Measurements from ENCODE around the gene DTD2.
A peak's percentile ranks its signal among the peaks of the same experiment; 100 is the strongest.

Gene DTD2

DNA sequence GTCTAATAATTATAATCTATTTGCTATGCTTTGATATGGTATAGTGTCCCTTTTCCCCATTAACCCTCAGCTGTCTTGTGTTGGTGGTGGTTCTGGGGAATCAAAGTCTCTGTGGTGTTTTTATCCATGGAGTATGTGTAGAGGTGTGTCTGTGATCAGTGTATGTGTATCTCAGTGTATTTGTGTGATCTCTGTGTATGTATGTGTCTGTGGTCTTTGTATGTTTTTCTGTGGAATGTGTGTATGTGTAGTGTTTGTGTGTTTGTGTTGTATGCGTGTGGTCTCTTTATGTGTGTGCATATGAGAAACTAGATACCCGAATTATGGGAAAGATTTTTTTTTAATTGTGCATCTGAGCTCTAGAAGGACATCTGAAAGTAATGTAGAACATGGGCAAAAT is 29.5 kb upstream of the DTD2 start:
- DNase-seq (ENCODE audit: low read depth in 2 of 2), result no peak
- H3K4me3 ChIP-seq (replicated peaks in 1 of 2; ENCODE audit: low read depth in 2 of 2, low read length in 2 of 2), result no peak overlapping the region
- TF ChIP-seq CTCF (IDR thresholded peaks at IDR 0.05; ENCODE audit: low read depth, low read length), result no peak

DNA sequence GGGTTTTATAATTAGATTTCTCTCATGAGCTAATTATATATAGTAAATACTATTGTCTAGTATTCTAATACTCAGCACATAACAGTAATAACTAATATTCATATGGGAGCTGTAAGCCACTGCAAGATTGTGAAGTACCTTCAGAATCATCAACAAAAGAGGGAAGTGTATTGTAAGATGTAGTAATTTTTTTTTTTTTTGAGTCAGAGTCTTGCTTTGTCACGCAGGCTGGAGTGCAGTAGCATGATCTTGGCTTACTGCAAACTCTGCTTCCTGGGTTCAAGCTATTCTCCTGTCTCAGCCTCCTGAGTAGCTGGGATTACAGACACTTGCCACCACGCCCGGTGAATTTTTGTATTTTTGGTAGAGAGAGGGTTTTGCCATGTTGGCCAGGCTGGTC is 27.4 kb upstream of the DTD2 start:
- no peak for TF ChIP-seq CTCF (IDR thresholded peaks at IDR 0.05; ENCODE audit: low read depth, low read length)
- no peak overlapping the region for H3K4me3 ChIP-seq (replicated peaks in 1 of 2; ENCODE audit: low read depth in 2 of 2, low read length in 2 of 2)
- no peak for DNase-seq (ENCODE audit: low read depth in 2 of 2)

DNA sequence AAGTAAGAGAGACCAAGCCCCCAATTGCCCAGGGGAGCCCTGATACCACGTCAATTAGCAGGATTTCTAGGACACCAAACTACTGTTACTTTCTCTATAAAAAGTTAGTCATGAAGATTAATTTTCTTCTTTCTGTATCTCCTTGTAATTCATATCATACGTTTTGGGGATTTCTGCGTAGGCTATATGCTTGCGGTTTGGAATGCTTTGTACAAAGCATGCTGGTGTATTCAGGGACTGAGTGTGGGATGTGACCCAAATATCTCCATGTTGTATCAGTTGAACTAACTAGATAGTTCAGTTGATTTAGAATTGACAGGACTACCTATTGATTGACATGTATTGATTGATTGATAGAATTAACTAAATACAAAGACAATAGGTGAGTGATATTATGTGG is 22.9 kb upstream of the DTD2 start:
- H3K4me3 ChIP-seq (replicated peaks in 1 of 2; ENCODE audit: low read depth in 2 of 2, low read length in 2 of 2), result no peak overlapping the region
- no peak for TF ChIP-seq CTCF (IDR thresholded peaks at IDR 0.05; ENCODE audit: low read depth, low read length)
- DNase-seq (ENCODE audit: low read depth in 2 of 2), result no peak

DNA sequence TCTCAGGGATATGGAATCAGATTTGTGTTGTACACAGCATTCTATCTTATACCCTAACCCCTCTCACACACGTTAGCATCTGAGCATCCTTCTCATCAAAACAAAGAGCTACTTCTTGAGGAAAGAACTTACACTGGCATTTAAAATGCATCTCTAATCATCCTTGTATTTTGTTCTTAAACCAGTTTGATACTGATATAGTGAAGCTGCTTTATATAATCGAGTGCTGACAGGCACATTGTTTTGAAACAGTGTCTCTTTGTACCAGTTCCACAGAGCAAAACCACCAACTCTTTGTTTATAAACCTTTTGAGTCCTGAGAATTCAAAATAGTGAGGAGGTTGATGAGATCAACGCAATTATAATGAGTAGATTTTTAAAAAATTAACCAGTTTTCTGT is 21.7 kb upstream of the DTD2 start:
- no peak overlapping the region for H3K4me3 ChIP-seq (replicated peaks in 1 of 2; ENCODE audit: low read depth in 2 of 2, low read length in 2 of 2)
- TF ChIP-seq CTCF (IDR thresholded peaks at IDR 0.05; ENCODE audit: low read depth, low read length), result no peak
- no peak for DNase-seq (ENCODE audit: low read depth in 2 of 2)

GRCh38 chr14:31477248-31477647 is 19.9 kb upstream of the DTD2 start:
- H3K4me3 ChIP-seq (replicated peaks in 1 of 2; ENCODE audit: low read depth in 2 of 2, low read length in 2 of 2), result no peak overlapping the region
- DNase-seq (ENCODE audit: low read depth in 2 of 2), result peak; percentile 5 to 37

DNA sequence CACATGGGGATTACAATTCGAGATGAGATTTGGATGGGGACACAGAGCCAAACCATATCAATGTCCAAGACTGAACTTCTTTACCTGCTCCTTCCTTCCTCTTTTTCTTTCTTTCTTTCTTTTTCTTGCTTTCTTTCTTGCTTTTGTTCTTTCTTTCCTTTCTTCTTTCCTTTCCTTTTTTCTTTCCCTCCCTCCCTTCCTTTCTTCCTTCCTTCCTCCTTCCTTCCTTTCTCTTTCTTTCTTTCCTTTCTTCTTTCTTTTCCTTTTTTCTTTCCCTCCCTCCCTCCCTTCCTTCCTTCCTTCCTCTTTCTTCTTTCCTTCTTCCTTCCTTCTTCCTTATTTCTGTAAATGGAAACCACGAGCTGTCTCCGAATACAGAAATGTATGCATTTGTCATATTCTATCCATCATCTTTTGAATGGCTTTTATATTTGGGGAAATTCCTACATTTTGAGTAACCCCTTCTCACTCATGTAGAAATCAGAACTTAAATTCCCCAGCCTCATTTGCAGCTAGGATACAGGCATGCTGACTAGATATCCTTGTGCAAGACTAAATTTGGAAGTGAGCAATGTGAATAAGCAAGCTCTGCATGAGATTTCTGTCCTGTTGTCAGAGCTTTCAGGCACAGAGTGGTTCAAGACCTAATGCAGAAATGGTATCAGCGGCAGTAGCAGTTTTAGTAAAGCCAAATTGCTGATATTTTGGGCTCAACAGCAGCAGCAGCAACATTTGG is 19.0 kb upstream of the DTD2 start:
- TF ChIP-seq CTCF (IDR thresholded peaks at IDR 0.05; ENCODE audit: low read depth, low read length), result no peak
- DNase-seq (ENCODE audit: low read depth in 2 of 2), result peak; percentile 13 to 30
- H3K4me3 ChIP-seq (replicated peaks in 1 of 2; ENCODE audit: low read depth in 2 of 2, low read length in 2 of 2), result no peak overlapping the region

More at GRCh38 chr14:31477248-31477647, 19.9 kb upstream of the DTD2 start:
- TF ChIP-seq CTCF (IDR thresholded peaks at IDR 0.05; ENCODE audit: low read depth, low read length), result no peak

DNA sequence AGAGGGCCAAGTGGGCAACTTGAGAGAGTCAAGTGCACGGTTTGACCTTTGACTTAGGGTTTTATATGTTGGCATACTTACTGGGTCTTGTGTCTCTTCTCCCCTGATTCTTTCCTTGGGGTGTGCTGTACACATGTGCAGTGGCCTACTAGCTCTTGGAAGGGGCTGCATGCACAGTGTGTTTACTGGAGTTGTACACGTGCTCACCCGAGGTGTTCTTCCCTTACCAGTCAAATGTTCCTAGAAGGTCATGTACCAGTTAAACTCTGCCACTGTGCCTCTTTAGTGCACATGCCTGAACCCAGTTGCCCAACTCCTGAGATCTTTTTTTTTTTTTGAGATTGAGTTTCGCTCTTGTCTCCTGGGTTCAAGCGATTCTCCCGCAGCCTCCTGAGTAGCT is 9.2 kb upstream of the DTD2 start:
- no peak for DNase-seq (ENCODE audit: low read depth in 2 of 2)
- no peak overlapping the region for H3K4me3 ChIP-seq (replicated peaks in 1 of 2; ENCODE audit: low read depth in 2 of 2, low read length in 2 of 2)
- no peak for TF ChIP-seq CTCF (IDR thresholded peaks at IDR 0.05; ENCODE audit: low read depth, low read length)

Measured in cardiac fibroblast (primary cell).